Fibroblast of lung (primary cell): ENCODE measurements around the gene IFIT1B.

ENCODE experiments used
- EZH2 ChIP-seq: IDR thresholded peaks from 2 replicates; pipeline ENCODE4 v1.5.1; 2012; ENCODE audit warnings: low read length, control low read depth, mild to moderate bottlenecking; ENCODE audit errors: missing control alignments
- TF ChIP-seq, protein P1 (sequence below), 2 donors: IDR thresholded peaks in 1 of 2; conservative IDR thresholded peaks in 1 of 2; 1 replicate in 1 of 2; 2 replicates in 1 of 2; pipeline ENCODE4 v1.5.1; 2011 to 2012; ENCODE audit warnings: low read length in 2 of 2, control low read depth in 1 of 2, inconsistent platforms in 1 of 2, low read depth in 1 of 2, mild to moderate bottlenecking in 1 of 2

DNA sequence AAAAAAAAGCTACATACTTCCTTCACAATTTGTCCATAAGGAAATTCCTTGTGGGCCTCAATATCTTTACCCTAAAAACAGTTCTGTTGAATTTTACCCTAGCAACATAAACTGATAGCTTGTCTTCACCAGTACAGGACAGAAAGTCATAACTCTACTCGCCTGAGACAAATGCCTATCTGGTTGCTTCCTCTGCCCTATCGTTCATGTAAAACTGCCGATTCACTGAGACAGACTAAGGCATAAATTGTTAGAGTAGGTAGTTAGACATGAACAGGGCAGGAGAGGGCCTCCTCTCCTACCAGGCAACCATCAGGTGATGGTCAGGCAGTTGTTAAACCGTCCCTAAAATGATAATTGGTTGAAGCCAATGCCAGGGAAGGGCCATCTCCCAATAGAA, 25.1 kb upstream of the IFIT1B start:
- TF ChIP-seq, protein P1, sequence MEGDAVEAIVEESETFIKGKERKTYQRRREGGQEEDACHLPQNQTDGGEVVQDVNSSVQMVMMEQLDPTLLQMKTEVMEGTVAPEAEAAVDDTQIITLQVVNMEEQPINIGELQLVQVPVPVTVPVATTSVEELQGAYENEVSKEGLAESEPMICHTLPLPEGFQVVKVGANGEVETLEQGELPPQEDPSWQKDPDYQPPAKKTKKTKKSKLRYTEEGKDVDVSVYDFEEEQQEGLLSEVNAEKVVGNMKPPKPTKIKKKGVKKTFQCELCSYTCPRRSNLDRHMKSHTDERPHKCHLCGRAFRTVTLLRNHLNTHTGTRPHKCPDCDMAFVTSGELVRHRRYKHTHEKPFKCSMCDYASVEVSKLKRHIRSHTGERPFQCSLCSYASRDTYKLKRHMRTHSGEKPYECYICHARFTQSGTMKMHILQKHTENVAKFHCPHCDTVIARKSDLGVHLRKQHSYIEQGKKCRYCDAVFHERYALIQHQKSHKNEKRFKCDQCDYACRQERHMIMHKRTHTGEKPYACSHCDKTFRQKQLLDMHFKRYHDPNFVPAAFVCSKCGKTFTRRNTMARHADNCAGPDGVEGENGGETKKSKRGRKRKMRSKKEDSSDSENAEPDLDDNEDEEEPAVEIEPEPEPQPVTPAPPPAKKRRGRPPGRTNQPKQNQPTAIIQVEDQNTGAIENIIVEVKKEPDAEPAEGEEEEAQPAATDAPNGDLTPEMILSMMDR (conservative IDR thresholded peaks at IDR 0.05 in 1 of 2, IDR thresholded peaks at IDR 0.05 in 1 of 2; ENCODE audit: low read depth in 1 of 2, low read length in 2 of 2) = no peak
- no peak for TF ChIP-seq EZH2
